Endothelial cell of umbilical vein (primary cell): Measurements from ENCODE around the gene METRN. TPM values are rescaled to one million over a fixed set of nuclear protein-coding genes. Genes with fewer than 3 reads are reported as not detected.

Source experiments
- BruUV-seq: library from RNA; stranded (reverse); fragments of 400-500 nt; replicated peaks from 2 replicates; lab custom pipeline; 2021; lab: Mats Ljungman, UMichigan
- CTCF ChIA-PET: fragments of 300-600, 350-600 bp; sonication (Branson Sonifier 250); formaldehyde crosslinking; loops from one replicate; lab custom pipeline; 2021; ENCODE audit warnings: antibody characterized with exemption, inconsistent platforms; lab: Charles Lee
- POLR2A ChIA-PET: fragments of 300-600, 350-600 bp; sonication (Branson Sonifier 250); formaldehyde crosslinking; loops from one replicate; lab custom pipeline; 2021; ENCODE audit warnings: antibody characterized with exemption, inconsistent platforms; lab: Charles Lee
- DNase-seq: peaks from one replicate; pipeline ENCODE4 v3.0.0-alpha.2; 2011; ENCODE audit warnings: low read depth, low spot score
- FAIRE-seq: peaks from 2 replicates; lab custom pipeline; 2011; peaks lifted over from hg19 to GRCh38; lab: Jason Lieb, UNC
- H2AFZ ChIP-seq: 2 replicates; pipeline ENCODE4 v1.6.0; 2012; ENCODE audit warnings: low read depth, low read length, control low read depth, inconsistent platforms
- H3K27ac ChIP-seq: 2 replicates; pipeline ENCODE4 v1.5.1; 2011; ENCODE audit warnings: low read depth, mild to moderate bottlenecking, control low read depth, low read length, moderate library complexity; ENCODE audit not compliant: insufficient read depth
- H3K27me3 ChIP-seq, 2 experiments: 2 replicates each; pipeline versions ENCODE4 v1.6.0 to v1.6.1; 2011; ENCODE audit warnings: low read length in 2 of 2, mixed read lengths in 1 of 2; ENCODE audit not compliant: control insufficient read depth in 2 of 2, insufficient read depth in 2 of 2
- H3K36me3 ChIP-seq, 2 experiments: 2 replicates in 1 of 2; 3 replicates in 1 of 2; pipeline ENCODE4 v1.5.1; 2011; ENCODE audit warnings: low read length in 2 of 2, mild to moderate bottlenecking in 1 of 2, moderate library complexity in 1 of 2; ENCODE audit not compliant: control insufficient read depth in 2 of 2, insufficient read depth in 2 of 2; ENCODE audit errors: extremely low read depth in 1 of 2
- H3K4me1 ChIP-seq: 3 replicates; pipeline ENCODE4 v1.5.1; 2011; ENCODE audit warnings: mild to moderate bottlenecking, low read length; ENCODE audit not compliant: control insufficient read depth, insufficient read depth; ENCODE audit errors: extremely low read depth
- H3K4me2 ChIP-seq: 2 replicates; pipeline ENCODE4 v1.6.1; 2011; ENCODE audit warnings: low read length, control low read depth, mixed read lengths; ENCODE audit not compliant: insufficient read depth
- H3K4me3 ChIP-seq, 3 experiments: fragments of 200-600 bp in 1 of 3; sonication (generic), shearing (Covaris generic) in 1 of 3; replicated peaks in 1 of 3; 2 replicates each; pipeline ENCODE4 v1.5.1; 2011 to 2016; ENCODE audit warnings: control low read depth in 3 of 3, low read length in 3 of 3, mild to moderate bottlenecking in 2 of 3, inconsistent platforms in 1 of 3, low read depth in 1 of 3, moderate library complexity in 1 of 3; ENCODE audit not compliant: insufficient read depth in 1 of 3
- H3K79me2 ChIP-seq: 2 replicates; pipeline ENCODE4 v1.6.0; 2012; ENCODE audit warnings: low read length, inconsistent platforms; ENCODE audit not compliant: control insufficient read depth, insufficient read depth
- H3K9ac ChIP-seq: replicated peaks from 2 replicates; pipeline ENCODE3; 2011; ENCODE audit warnings: low read length, control low read depth; ENCODE audit not compliant: insufficient read depth; ENCODE audit errors: extremely low read depth
- H3K9me1 ChIP-seq: replicated peaks from 3 replicates; pipeline ENCODE4 v1.6.0; 2011; ENCODE audit warnings: mild to moderate bottlenecking, low read length; ENCODE audit not compliant: control insufficient read depth, insufficient read depth; ENCODE audit errors: extremely low read depth
- H3K9me3 ChIP-seq: replicated peaks from 2 replicates; pipeline ENCODE4 v1.5.1; 2012; ENCODE audit warnings: low read length, inconsistent platforms; ENCODE audit not compliant: control insufficient read depth, insufficient read depth
- H4K20me1 ChIP-seq: replicated peaks from 2 replicates; pipeline ENCODE3; 2011; ENCODE audit warnings: mild to moderate bottlenecking, low read length; ENCODE audit not compliant: control insufficient read depth, insufficient read depth; ENCODE audit errors: extremely low read depth
- EZH2 ChIP-seq: IDR thresholded peaks from 2 replicates; pipeline ENCODE4 v1.6.1; 2012; ENCODE audit warnings: borderline replicate concordance, low read depth, mild to moderate bottlenecking, moderate library complexity, low read length, inconsistent platforms; ENCODE audit not compliant: severe bottlenecking
- FOS ChIP-seq: IDR thresholded peaks from 2 replicates; pipeline ENCODE4 v1.6.1; 2011; ENCODE audit warnings: mild to moderate bottlenecking, low read length, moderate library complexity, borderline replicate concordance; ENCODE audit not compliant: insufficient read depth
- GATA2 ChIP-seq: IDR thresholded peaks from 2 replicates; pipeline ENCODE4 v1.7.0; 2011; ENCODE audit warnings: low read depth, mild to moderate bottlenecking, moderate library complexity, mixed read lengths, low read length; ENCODE audit not compliant: insufficient read length, insufficient read depth
- JUN ChIP-seq: IDR thresholded peaks from 2 replicates; pipeline ENCODE4 v1.6.1; 2011; ENCODE audit warnings: borderline replicate concordance, low read depth; ENCODE audit not compliant: insufficient read length, insufficient read depth
- MAX ChIP-seq: IDR thresholded peaks from 2 replicates; pipeline ENCODE4 v1.6.1; 2011; ENCODE audit not compliant: insufficient read depth, insufficient read length
- MYC ChIP-seq: IDR thresholded peaks from one replicate; pipeline ENCODE4 v1.6.1; 2011; ENCODE audit warnings: mild to moderate bottlenecking, low read depth, low read length
- POLR2A ChIP-seq: IDR thresholded peaks from 2 replicates; pipeline ENCODE4 v1.6.1; 2012; ENCODE audit warnings: low read depth, mild to moderate bottlenecking, control low read depth, low read length
- POLR2AphosphoS5 ChIP-seq: IDR thresholded peaks from 2 replicates; pipeline ENCODE4 v1.6.1; 2012; ENCODE audit warnings: low read depth, mild to moderate bottlenecking, control low read depth, low read length, moderate library complexity; ENCODE audit not compliant: insufficient read depth
- dilution Hi-C: fragments of 300-500 bp; cut with MboI; formaldehyde crosslinking; loops from one replicate; pipeline ENCODE4 v1.15.0; 2019; ENCODE audit warnings: low sequenced_read_pairs; ENCODE audit not compliant: extremely low pct_ligation_motif_present
- intact Hi-C: fragments of 100-400 bp; cut with micrococcal nuclease; formaldehyde crosslinking; loops from one replicate; pipeline ENCODE4 v1.10.0; 2022
- polyA plus RNA-seq, 4 experiments: library from polyadenylated mRNA; depleted of rRNA in 3 of 4; stranded (reverse) in 3 of 4; unstranded in 1 of 4; fragments of >200 nt; gene quantifications; 2 replicates each; pipeline versions ENCODE4 v1.2.1 to v1.2.3, GENCODE V29; 2011 to 2012; ENCODE audit warnings: missing spikeins in 1 of 4
- total RNA-seq: library from RNA; stranded (reverse); gene quantifications from 2 replicates; pipeline ENCODE4 v1.2.3, GENCODE V29; 2021
- TF ChIP-seq, protein P1 (sequence below), 2 donors: IDR thresholded peaks; 1 replicate in 1 of 2; 2 replicates in 1 of 2; pipeline ENCODE4 v1.5.1; 2011; ENCODE audit warnings: low read length in 2 of 2, mild to moderate bottlenecking in 2 of 2, moderate library complexity in 2 of 2, control low read depth in 1 of 2, inconsistent platforms in 1 of 2, low read depth in 1 of 2; ENCODE audit not compliant: insufficient read depth in 1 of 2; ENCODE audit errors: extremely low read depth in 1 of 2

METRN gene
- total and polyA plus RNA-seq, 2 donors (not counting 3 experiments of a cell fraction or from before 2014, with no cell fraction given): 10.0 to 16.1 TPM

DNA sequence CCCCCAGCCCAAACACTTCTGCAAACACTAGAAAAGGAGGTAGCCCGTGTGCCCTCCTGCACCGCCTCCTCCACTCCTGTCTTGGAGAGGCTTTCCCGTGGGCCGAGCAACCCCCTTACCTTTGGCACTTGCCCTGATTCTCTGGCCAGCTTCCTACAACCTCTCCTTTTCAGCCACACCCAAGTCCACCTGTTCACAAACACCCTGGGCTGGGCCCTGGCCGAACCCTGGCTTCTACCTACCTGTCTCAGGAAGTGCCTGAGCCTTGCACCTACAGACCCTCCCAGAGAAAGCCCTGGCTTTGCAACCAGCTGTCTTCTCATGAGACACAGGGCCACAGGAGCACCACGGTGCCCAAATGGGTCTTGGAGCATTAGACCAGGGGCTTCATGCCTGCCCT, 4.0 kb downstream of the METRN start:
- DNase-seq (no peak), FAIRE-seq (no peak)
- Histone ChIP-seq H3K4me3 (no peak overlapping the region), H3K27me3 (no peaks in the 10 kb centered on the region), H4K20me1 (no peaks in the 10 kb centered on the region), H3K36me3 (no peaks in the 10 kb centered on the region), H3K4me1 (peaks cover 24% of the 10 kb centered on the region), H2AFZ (no peak overlapping the region), H3K4me2 (no peak overlapping the region), H3K9me1 (no peaks in the 10 kb centered on the region), H3K79me2 (no peaks in the 10 kb centered on the region), H3K9ac (no peak overlapping the region), H3K9me3 (no peaks in the 10 kb centered on the region), H3K27ac (no peak overlapping the region)
- intact Hi-C loops (no loop called here), dilution Hi-C loops (no loop called here)
- no TSS peak for BruUV-seq
- POLR2A ChIA-PET: no interaction called here
- TF ChIP-seq POLR2A (no peak), GATA2 (no peak), FOS (no peak), EZH2 (no peak), JUN (no peak), POLR2AphosphoS5 (no peak), MAX (no peak), MYC (no peak)
- TF ChIP-seq, protein P1, sequence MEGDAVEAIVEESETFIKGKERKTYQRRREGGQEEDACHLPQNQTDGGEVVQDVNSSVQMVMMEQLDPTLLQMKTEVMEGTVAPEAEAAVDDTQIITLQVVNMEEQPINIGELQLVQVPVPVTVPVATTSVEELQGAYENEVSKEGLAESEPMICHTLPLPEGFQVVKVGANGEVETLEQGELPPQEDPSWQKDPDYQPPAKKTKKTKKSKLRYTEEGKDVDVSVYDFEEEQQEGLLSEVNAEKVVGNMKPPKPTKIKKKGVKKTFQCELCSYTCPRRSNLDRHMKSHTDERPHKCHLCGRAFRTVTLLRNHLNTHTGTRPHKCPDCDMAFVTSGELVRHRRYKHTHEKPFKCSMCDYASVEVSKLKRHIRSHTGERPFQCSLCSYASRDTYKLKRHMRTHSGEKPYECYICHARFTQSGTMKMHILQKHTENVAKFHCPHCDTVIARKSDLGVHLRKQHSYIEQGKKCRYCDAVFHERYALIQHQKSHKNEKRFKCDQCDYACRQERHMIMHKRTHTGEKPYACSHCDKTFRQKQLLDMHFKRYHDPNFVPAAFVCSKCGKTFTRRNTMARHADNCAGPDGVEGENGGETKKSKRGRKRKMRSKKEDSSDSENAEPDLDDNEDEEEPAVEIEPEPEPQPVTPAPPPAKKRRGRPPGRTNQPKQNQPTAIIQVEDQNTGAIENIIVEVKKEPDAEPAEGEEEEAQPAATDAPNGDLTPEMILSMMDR (IDR thresholded peaks at IDR 0.05; ENCODE audit: extremely low read depth in 1 of 2, insufficient read depth in 1 of 2, low read depth in 1 of 2, low read length in 2 of 2): no peak
- CTCF ChIA-PET: interaction anchor here (1.6 kb wide), 1 partner anchor 21 kb away, joined by 4 read pairs; the partner anchor contains the start of gene CIAO3
